HG02571 (cell line): ENCODE results near the gene SYNPO.

Experiments
- ATAC-seq: cut with Tn5 transposase; IDR thresholded peaks from one replicate; pipeline ENCODE4 v1.9.1; 2021; ENCODE audit warnings: mild to moderate bottlenecking, moderate library complexity; ENCODE audit not compliant: unreplicated experiment

The SYNPO gene

DNA sequence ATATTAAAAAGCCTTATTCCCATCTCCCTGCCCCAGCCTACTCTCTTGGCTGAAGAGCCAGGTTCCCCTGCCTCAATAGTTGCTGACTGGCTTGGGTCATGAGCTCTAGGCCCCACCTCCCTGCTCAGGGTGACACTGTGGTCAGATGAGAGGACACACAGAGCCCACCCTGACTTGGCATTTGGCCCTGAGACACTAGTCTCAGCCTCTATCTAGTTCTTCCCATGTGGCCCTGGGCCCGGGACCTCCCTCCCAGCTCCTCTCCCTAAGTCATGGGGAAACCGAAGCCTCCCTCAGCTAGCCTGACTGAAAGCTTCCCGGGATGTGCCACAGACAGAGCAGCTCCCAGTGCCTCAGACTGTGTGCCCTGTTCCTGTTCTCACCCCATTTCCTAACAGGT lies 14.8 kb downstream of the SYNPO start:
- no peak for ATAC-seq

DNA sequence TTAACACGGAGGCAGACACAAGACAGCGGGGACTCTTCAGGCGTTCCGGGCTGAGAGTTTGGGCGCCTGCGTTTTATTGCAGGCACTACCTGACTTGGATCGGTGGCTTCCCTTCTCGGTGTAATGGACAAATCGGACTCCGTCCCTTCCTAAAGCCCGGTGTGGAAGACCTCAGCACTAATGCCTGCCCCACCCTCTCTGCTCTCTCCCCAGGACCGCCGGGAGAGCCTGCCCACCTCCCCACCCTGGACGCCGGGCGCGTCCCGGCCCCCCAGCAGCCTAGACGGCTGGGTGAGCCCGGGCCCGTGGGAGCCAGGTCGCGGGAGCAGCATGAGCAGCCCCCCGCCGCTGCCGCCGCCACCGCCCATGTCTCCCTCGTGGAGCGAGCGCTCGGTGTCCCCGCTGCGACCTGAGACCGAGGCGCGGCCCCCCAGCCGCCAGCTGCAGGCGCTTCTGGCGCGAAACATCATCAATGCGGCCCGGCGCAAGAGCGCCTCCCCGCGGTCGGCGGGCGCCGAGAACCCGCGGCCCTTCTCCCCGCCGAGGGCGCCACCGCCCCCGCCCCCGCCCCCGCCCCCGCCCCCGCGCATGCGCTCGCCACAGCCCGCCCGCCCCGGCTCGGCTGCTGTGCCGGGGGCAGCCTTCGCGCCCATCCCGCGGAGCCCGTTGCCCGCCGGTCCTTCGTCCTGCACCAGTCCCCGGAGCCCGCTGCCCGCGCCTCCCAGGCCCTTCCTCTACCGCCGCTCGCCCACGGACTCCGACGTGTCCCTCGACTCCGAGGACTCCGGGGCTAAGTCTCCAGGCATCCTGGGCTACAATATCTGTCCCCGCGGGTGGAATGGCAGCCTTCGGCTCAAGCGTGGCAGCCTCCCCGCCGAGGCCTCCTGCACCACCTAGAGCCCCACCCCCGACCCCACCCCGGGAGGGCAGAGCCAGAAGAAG lies 16.0 kb downstream of the SYNPO start:
- ATAC-seq: peak; percentile 45

DNA sequence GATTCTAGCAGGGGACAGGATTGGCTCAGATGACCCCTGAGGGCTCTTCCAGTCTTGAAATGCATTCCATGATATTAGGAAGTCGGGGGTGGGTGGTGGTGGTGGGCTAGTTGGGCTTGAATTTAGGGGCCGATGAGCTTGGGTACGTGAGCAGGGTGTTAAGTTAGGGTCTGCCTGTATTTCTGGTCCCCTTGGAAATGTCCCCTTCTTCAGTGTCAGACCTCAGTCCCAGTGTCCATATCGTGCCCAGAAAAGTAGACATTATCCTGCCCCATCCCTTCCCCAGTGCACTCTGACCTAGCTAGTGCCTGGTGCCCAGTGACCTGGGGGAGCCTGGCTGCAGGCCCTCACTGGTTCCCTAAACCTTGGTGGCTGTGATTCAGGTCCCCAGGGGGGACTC lies 17.7 kb downstream of the SYNPO start:
- ATAC-seq: no peak

DNA sequence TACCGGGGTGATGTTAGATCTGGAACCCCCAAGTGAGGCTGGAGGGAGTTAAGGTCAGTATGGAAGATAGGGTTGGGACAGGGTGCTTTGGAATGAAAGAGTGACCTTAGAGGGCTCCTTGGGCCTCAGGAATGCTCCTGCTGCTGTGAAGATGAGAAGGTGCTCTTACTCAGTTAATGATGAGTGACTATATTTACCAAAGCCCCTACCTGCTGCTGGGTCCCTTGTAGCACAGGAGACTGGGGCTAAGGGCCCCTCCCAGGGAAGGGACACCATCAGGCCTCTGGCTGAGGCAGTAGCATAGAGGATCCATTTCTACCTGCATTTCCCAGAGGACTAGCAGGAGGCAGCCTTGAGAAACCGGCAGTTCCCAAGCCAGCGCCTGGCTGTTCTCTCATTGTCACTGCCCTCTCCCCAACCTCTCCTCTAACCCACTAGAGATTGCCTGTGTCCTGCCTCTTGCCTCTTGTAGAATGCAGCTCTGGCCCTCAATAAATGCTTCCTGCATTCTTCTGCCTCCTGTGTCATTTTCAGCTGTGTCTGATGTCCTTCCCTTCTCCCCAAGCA lies 18.3 kb downstream of the SYNPO start:
- no peak for ATAC-seq

DNA sequence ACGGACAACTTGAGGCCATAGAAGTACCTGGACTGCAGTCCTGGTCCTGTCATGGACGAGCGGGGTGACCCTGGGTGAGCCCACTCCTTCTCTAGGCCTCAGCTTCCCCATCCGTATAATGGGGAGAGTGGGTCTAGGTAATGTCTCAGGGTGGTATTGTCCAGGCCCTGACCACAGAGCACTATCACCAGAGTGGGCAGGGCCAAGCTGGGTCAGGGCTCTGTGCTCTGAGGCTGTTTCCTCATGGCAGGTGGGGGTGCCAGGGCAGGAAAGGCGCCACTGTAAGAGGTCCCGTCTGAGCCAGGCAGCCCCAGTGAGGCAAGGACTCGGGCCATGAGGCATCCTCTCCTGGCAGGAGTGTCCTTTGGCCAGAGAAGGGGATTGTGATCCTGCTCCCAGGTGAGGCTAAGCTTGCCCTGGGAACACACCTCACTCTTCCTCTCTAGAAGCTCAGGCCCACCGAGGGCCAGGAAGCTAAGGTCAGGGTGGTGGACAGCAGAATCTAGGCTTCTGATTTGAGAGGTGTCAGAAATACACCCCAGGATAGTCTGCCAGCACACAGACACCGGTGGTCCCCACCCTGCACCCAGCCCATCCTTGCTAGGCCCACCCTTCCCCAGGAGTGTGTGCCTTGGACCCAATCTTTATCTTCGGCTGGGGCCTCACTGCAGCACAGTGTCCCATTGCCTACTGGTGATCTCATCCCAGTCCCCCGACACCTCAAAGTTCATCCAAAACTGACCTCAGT lies 19.1 kb downstream of the SYNPO start:
- no peak for ATAC-seq

DNA sequence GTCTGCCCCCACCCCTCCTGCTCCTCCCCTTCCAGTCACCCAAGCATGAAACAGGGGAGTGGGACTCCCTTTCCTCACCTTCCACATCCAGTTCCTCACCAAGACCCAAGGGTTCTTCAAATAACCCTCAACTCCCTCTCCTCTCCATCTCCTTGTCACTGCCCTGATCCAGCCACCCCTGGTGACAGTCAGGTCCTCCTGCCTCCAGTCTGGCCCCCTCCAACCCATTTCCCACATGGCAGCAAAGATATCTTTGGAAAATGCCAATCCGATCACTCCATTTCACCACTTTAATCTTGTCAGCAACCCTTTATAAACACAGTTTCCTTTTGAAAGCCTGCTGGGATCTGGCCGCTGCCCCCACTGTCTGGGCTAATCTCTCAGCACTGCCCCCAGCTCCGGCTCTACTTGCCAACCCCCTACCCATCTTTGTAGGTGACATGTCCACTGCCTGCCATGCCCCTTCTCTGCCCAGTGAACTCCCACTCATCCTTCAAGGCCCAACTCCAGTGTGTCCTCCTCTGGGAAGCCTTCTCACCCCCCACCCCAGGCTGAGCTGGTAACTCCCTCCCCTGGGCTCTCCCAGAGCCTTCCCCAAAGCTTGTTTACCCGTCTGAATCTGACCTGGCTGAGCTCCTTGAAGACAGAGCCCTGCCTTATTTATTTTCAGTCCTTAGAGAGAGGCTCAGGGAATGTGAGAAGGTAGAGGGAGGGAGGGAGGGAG lies 19.8 kb downstream of the SYNPO start:
- ATAC-seq: no peak

DNA sequence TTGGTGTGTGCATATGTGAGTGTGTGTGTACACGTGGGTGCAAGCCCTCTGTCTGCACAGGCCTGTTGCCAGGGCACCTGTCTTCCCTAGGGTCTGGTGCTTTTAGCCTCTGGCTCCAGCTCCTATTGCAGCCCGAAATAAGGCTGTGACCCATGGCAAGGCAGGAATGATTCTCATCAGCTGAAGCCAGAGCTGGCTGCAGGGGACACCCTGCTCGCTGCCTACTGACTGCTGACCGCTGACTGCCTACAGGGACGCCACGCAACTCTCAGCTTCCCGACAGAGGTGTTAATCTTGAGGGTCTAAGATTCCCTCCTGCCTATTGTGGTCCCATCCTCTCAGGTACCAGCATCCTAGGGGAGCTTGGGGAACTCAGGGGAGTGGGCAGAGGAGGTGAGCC lies 20.6 kb downstream of the SYNPO start, which contains the start of gene MYOZ3:
Gene MYOZ3, plus strand, starts transcription at position 166 of the 400 bp plus-strand sequence. CDS start 1,691 bp downstream, outside the sequence.
- no peak for ATAC-seq

DNA sequence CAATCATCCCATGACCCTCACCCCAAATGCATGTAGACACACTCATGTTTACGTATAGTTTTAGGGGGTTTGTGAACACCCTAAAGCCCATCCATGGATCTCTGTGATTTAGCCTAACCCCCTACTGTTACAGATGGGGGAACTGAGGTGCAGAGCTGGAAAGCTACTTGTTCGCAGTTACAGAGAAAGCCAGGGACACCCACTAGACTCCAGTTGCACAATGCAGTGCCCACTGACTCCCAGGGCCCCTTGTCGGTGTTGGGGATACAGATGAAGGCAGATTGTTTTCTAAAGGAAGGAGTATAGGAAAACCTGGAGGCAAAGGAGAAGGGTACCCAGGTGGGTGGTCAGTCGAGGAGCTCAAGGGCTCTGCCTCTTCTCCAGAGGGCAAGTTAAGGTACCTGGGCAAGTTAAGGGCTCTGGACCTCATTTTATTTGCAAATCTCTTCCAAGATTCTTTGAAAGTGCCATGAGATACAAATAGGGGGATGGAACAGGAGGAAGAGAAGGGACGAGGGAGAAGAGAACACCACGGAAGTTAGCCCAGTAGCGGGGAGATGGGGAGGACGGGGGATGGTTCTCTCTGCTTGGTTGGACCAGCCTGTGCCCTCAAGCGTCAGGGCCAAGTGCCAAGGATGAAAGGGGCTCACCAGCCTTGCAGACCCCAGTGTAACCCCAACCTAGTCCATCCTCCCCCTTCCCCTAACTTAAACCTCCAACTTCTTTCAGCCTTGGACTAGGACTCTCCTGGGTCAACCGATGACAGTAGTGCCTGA lies 21.5 kb downstream of the SYNPO start:
- no peak for ATAC-seq

DNA sequence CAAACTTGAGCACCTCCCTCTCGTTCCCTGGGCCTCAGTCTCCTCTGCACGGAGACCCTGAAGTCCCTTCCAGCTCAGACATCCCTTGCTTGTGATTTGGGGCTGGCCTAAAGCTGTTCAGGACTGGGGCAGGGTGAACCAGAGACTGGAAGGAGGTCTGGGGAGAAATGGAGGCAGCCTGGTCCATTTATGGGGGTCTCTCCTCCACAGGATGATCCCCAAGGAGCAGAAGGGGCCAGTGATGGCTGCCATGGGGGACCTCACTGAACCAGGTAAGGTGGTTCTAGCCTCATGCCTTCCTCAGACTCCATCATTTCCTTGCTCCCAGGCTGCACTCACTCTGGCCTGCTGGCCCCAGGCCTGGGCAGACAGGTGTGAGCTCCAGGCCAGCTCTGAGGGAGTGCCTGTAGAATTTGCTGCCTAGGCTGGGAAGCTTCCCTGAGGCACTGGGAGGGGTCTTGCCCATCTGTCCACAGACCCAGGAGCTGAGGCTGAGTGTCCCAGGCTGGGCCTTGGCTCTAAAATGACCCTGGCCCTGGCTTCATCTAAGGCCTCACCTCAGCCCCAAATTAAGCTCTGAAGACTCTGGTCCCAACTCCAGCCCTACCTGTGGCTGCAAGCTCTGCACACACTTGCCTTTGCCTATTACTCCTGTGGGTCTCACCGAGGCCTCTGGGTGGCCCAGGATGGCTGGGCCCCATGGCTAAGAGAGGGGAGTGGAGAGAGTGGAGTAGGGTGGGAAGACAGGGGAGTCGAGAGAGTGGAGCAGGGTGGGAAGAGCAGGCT lies 22.5 kb downstream of the SYNPO start:
- no peak for ATAC-seq

DNA sequence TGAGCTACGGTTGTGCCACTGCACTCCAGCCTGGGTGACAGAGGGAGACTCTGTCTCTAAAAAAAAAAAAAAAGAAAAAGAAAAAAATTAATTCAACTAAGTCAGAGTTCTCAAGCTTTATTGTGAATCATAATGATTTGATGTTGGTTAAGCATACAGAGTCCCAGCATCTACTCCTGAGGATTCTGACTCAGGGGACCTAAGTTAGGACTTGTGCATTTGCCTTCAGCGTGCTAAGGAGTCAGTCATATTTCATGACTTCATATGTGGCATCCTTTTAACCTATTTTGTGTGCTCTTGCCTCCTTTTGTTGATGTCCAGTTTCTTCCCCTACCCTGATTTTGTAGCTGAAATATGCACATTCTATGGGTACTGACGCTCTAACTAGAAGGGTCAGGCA lies 23.5 kb downstream of the SYNPO start:
- ATAC-seq: no peak

DNA sequence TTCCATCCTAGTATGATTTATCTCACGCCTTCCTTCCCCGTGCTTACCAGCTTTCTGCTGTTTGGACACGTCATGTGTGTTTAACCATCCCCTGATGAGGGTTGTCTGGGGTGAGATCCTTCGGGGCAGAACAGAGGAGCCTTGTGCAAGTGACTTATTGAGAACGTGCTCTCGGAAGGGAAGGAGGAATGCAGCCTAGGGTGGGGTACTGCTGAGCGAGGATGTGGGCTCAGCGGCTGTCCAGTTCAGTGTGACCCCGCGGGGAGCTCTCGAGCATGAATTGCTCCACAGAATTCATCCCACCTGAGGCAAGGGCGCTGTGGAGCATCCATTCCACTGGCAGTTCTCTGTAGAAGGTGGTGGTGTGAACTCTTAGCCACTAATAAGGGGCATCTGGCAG lies 24.6 kb downstream of the SYNPO start:
- no peak for ATAC-seq

DNA sequence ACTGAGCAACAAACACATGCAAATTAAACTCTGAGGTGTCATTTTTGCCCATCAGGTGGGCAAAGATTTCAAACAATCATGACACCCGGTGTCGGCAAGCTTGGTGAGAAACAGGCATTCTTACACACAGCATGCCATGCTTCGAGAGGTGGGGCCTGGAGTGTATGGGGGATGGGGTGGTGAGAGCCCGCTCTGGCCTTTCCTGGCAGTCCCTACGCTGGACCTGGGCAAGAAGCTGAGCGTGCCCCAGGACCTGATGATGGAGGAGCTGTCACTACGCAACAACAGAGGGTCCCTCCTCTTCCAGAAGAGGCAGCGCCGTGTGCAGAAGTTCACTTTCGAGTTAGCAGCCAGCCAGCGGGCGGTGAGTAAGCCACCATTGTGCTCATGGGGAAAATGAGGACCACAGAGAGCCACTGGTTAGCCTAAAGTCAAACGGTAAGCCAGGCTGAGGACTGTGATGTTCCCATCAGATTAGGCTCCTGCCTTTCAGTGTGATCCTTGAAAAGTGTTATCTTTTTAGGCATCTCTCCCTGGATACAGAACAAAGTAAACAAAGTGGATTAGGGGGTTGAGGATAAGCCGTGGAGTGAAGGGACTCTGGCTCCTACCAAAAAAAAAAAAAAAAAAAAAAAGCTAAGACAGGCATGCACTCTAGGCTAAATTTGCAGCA lies 30.0 kb downstream of the SYNPO start:
- ATAC-seq: no peak

DNA sequence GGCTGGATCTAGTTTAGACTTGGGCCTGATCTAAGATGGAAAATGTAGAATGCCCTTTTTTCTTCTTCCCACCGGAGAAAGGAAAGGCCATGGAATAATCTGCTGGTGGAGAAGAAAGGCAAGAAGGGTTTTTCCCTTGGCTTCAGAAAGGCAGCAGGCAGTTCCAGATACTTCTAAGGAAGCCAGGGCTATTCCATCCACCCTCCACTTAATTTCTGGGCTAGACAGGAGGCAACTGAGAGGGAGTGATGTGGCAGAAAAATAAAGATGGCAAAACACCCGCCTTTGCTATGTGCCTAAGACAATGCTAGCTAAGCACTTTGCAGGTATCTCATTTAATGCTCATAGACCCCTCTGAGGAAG lies 30.5 kb downstream of the SYNPO start:
- ATAC-seq: no peak

DNA sequence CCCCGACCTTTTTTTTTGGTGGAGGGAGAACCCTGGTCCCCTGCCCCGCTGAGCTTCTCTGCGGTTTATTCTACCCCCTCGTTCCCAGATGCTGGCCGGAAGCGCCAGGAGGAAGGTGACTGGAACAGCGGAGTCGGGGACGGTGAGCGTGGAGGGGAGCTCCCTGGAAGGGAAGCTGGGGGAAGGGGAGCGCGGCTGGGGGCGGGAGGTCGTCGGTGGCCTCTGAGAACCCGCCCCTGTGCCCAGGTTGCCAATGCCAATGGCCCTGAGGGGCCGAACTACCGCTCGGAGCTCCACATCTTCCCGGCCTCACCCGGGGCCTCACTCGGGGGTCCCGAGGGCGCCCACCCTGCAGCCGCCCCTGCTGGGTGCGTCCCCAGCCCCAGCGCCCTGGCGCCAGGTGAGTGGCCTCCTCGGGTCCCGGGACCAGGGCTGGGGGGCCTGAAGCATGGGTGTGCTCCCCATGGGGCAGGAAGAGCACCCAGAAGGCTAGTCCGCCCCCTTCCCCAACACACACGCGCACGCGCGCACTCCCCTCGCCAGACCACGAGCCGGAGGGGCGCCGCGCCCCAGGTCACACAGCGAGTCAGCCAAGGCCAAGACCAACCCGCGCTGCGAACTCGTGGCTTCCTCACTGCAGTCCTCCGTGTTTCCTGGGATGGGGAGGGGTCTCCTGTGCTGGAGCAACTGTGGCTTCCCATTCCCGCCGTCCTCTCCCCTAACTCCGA lies 31.2 kb downstream of the SYNPO start:
- no peak for ATAC-seq

DNA sequence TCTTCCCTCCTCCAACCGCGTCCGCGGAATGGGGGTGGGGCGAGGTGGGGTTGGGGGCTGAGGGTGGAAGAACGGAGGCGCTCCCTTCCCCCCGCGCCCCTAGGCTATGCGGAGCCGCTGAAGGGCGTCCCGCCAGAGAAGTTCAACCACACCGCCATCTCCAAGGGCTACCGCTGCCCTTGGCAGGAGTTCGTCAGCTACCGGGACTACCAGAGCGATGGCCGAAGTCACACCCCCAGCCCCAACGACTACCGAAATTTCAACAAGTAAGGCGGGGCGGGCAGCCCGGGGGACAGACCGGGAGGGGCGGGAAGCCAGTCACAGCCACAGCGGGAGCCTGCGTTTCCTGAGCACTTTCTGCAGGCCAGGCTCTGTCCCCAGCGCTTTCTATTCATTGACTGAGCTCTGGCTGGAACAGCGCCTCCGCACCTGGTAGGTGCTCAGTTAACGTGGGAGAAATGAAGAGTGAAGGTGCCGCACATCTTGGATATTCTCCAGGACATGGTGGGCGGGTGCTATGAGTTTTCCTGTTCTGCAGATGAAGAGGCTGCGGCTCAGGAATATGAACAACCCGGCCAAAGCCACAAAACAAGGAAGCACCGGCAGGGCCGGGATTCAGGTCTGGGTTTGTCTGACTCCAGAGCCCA lies 31.9 kb downstream of the SYNPO start:
- ATAC-seq: no peak

DNA sequence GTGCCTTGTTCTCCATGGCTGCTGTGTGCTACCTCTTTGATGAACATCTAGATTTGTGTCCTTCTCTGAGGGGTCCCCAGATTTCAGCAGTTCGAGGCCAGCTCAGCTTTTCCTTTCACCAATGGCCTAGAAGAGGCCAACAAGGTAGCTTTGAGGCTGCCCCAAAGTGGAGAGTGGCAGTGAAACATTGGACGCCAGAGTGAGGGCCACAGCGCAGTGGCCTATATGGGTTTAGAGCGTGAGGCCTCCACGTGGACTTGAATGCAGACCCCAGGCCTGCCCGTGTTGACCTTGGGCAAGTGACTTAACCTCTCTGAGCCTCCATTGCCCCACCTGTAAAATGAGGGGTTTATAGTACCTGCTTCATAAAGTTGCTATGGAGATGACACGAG lies 32.4 kb downstream of the SYNPO start:
- ATAC-seq: no peak

DNA sequence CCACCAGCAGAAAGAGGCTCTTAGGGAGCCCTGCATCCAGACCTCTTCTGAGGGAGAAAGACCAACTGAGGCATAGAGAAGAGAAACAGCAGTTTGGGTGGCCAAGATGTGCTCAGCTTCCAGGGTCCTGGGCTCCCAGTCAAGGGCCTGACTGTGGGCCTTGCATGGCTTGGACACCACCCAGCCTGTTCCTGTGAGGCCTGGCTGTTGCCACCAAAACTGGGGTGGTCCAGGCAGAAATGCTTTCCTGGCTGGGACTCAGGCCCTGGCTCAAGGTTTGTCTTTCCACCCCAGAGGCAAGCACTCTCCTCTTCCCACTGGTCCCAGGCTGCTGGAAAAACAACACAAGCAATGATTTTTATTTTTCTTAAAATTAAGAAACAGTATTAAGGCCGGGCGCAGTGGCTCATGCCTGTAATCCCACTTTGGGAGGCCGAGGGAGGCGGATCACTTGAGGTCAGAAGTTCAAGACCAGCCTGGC lies 33.9 kb downstream of the SYNPO start:
- no peak for ATAC-seq

DNA sequence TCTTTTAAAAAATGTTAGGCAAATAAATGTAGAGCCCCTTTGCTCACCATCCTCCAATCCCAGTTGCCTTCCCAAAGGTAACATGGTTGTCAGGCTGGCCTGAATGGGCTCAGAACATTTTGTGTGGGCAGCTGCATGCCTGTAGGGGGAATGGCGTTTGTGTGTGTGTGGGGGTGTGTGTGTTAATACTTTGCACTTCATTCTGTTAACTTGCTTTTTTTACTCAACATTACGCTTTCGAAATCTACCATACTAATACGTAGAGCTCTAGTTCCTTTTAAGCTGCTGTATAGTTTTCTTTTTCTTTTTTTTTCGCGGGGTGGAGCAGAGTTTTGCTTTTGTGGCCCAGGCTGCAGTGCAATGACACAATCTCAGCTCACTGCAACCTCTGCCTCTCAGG lies 34.6 kb downstream of the SYNPO start:
- ATAC-seq: no peak
